ENCODE results near the gene WDR12. TPM values are rescaled to one million over a fixed set of nuclear protein-coding genes. Genes with fewer than 3 reads are reported as not detected.

The WDR12 gene
- total RNA-seq, 1 donor from 2014 or later, result 2.1 TPM

DNA sequence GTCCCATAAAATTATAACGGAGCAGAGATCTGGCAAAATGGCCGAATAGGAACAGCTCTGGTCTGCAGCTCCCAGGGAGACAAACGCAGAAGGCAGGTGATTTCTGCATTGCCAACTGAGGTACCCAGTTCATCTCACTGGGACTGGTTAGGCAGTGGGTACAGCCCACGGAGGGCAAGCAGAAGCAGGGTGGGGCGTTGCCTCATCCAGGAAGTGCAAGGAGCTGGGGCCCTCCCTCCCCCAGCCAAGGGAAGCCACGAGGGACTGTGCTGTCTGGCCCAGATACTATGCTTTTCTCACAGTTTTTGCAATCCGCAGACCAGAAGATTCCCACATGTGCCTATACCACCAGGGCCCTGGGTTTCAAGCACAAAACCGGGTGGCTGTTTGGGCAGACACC lies 62.7 kb downstream of the WDR12 start:
- intact Hi-C loops (cut with DNase I), result no loop called here
- Histone ChIP-seq H3K36me3 (no peaks in the 10 kb centered on the region), H3K27me3 (no peaks in the 10 kb centered on the region), H3K4me1 (no peaks in the 10 kb centered on the region), H3K4me3 (no peak overlapping the region), H3K27ac (no peak overlapping the region), H3K9me3 (no peaks in the 10 kb centered on the region)
- TF ChIP-seq, protein P1, sequence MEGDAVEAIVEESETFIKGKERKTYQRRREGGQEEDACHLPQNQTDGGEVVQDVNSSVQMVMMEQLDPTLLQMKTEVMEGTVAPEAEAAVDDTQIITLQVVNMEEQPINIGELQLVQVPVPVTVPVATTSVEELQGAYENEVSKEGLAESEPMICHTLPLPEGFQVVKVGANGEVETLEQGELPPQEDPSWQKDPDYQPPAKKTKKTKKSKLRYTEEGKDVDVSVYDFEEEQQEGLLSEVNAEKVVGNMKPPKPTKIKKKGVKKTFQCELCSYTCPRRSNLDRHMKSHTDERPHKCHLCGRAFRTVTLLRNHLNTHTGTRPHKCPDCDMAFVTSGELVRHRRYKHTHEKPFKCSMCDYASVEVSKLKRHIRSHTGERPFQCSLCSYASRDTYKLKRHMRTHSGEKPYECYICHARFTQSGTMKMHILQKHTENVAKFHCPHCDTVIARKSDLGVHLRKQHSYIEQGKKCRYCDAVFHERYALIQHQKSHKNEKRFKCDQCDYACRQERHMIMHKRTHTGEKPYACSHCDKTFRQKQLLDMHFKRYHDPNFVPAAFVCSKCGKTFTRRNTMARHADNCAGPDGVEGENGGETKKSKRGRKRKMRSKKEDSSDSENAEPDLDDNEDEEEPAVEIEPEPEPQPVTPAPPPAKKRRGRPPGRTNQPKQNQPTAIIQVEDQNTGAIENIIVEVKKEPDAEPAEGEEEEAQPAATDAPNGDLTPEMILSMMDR (IDR thresholded peaks at IDR 0.05), result no peak
- DNase-seq (ENCODE audit: low spot score in 2 of 2), result no peak

DNA sequence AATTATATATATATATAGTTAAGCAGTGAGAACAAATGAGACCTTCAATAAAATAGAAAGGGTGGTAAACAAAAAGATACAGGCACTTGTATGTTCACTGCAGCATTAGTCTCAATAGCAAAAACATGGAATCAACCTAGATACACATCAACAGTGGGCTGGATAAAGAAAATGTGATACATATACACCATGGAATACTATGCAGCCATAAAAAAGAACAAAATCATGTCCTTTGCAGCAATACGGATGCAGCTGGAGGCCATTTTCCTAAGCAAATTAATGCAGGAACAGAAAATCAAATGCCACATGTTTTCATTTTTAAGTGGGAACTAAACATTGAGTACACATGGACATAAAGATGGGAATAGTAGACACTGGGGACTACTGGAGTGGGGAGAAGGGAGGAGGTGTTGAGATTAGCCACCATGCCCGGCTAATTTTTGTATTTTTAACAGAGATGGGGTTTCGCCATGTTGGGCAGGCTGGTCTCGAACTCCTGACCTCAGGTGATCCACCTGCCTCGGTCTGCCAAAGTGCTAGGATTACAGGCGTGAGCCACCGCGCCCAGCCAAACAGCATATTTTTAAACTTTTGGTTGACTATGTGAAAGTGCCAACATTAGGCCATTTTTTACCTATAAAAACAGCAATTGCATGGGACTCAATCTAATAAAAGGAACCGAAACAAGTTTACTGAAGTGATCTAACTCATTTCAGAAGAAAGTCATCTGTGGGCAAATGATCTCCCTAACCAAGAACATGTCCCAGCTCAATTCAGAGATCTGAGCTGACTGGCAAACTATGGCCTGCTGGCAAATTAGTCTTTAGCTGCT lies 63.6 kb downstream of the WDR12 start:
- no peak for DNase-seq (ENCODE audit: low spot score in 2 of 2)
- TF ChIP-seq, protein P1 (IDR thresholded peaks at IDR 0.05), result no peak
- Histone ChIP-seq H3K27ac (no peak overlapping the region), H3K4me1 (no peaks in the 10 kb centered on the region), H3K9me3 (peaks cover 4 to 7% of the 10 kb centered on the region in 2 donors), H3K27me3 (no peaks in the 10 kb centered on the region), H3K36me3 (no peaks in the 10 kb centered on the region), H3K4me3 (no peak overlapping the region)
- intact Hi-C loops (cut with DNase I), result no loop called here

DNA sequence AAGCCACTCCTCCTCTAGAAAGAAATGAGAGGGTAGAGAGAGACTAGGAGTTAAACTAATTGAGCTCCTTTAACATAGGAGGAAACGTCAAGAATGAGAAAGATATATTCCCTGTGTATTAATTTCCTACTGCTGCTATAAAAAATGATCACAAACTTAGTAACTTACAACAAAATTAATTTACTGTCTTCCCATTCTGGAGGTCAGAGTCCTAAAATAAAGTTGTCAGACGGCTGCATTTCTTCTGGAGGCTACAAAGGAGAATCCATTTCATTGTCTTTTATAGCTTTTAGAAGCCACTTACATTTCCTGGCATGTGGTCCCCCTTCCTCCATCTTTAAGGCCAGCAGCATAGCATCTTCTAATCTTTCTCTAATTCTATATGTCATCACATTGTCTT lies 66.8 kb downstream of the WDR12 start:
- TF ChIP-seq, protein P1 (IDR thresholded peaks at IDR 0.05), result no peak
- intact Hi-C loops (cut with DNase I), result no loop called here
- H3K4me3 ChIP-seq, result no peak overlapping the region
- peaks cover 9 to 14% of the 10 kb centered on the region in 2 donors for H3K9me3 ChIP-seq
- DNase-seq (ENCODE audit: low spot score in 2 of 2), result no peak
- no peaks in the 10 kb centered on the region for H3K27me3 ChIP-seq
- no peaks in the 10 kb centered on the region for H3K36me3 ChIP-seq
- H3K27ac ChIP-seq, result no peak overlapping the region
- no peaks in the 10 kb centered on the region for H3K4me1 ChIP-seq

DNA sequence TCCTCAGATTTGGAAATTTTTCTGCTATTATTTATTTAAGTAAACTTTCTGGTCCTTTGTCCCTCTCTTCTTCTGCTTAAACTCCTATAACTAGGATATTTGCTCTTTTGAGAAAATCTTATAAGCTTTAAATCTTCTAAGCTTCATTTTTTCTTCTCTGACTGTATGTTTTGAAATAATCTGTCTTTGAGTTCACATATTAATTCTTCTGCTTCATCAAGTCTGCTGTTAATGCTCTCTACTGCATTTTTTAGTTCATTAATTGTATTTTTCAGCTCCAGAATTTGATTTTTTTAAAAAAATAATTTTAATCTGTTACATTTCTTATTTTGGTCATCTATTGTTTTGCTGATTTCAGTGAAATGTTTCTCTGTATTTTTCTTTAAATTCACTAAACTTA lies 68.8 kb downstream of the WDR12 start:
- H3K36me3 ChIP-seq, result no peaks in the 10 kb centered on the region
- intact Hi-C loops (cut with DNase I), result no loop called here
- H3K4me3 ChIP-seq, result no peak overlapping the region
- TF ChIP-seq, protein P1 (IDR thresholded peaks at IDR 0.05), result no peak
- H3K27ac ChIP-seq, result no peak overlapping the region
- no peaks in the 10 kb centered on the region for H3K4me1 ChIP-seq
- DNase-seq (ENCODE audit: low spot score in 2 of 2), result no peak
- H3K27me3 ChIP-seq, result no peaks in the 10 kb centered on the region
- peaks cover 9 to 14% of the 10 kb centered on the region in 2 donors for H3K9me3 ChIP-seq

DNA sequence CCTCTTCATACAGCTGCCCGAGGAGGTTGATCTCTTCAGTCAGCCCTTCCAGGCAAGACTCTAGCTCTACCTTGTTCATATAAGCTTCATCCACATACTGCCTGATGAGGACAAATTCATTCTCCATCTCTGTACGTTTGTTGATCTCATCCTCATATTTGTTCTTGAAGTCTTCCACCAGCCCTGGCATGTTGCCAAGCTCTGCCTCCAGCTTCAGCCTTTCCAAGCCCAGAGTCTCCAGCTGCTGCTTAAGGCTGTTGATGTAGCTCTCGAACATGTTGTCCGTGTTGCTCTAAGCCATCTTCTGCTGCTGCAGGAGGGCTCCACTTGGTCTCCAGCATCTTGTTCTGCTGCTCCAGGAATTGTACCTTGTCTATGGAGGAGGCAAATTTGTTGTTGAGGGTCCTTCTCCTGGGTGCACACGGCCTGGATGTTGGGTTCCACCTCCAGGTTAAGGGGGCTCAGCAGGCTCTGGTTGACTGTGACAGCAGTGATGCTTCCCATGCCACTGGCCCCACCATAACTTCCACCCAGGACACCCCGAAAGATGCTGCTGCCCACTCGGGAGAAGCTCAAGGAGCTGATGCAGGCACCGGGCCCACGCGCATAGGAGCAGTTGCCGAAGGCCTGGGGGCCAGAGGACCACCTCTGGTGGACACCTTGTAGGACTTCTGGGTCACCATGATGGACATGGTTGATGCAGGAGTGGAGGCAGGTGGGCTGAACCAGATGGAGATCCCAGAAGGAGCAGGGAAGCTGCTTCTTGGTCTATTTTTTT lies 70.2 kb downstream of the WDR12 start:
- no peak for DNase-seq (ENCODE audit: low spot score in 2 of 2)

More for the DNA sequence above, 70.2 kb downstream of the WDR12 start:
- H3K4me1 ChIP-seq, result no peaks in the 10 kb centered on the region
- no peaks in the 10 kb centered on the region for H3K27me3 ChIP-seq
- TF ChIP-seq, protein P1 (IDR thresholded peaks at IDR 0.05), result no peak
- H3K4me3 ChIP-seq, result no peak overlapping the region
- peaks cover 9 to 14% of the 10 kb centered on the region in 2 donors for H3K9me3 ChIP-seq
- no peak overlapping the region for H3K27ac ChIP-seq
- H3K36me3 ChIP-seq, result no peaks in the 10 kb centered on the region
- intact Hi-C loops (cut with DNase I), result no loop called here

Measured in ascending aorta (tissue), 2 donors.